Stomach (tissue), 4 donors: ENCODE measurements around the gene DOCK9.

Experiments
- CTCF ChIP-seq, 7 experiments: fragments of 450-650 bp in 4 of 7; fragments of 200-600 bp in 3 of 7; sonication (generic) in 3 of 7; IDR thresholded peaks; one replicate each; pipeline ENCODE4 v1.5.1; 2016 to 2019; ENCODE audit warnings: antibody characterized with exemption in 7 of 7, control low read depth in 2 of 7, mild to moderate bottlenecking in 1 of 7
- EP300 ChIP-seq: sonication (generic); formaldehyde crosslinking; IDR thresholded peaks from one replicate; pipeline ENCODE4 v1.6.1; 2017; ENCODE audit warnings: antibody characterized with exemption

GRCh38 chr13:98846986-98847385 lies 130.9 kb downstream of the DOCK9 start:
- TF ChIP-seq EP300, result no peak
- no peak for TF ChIP-seq CTCF (IDR thresholded peaks at IDR 0.05)
